SK-N-MC (cell line): ENCODE data around the gene PGM1.

Source experiments
- EZH2 ChIP-seq: fragments of 200-600 bp; sonication (generic); IDR thresholded peaks from one replicate; pipeline ENCODE4 v1.6.1; 2017; ENCODE audit warnings: antibody characterized with exemption
- FOXP2 ChIP-seq: optimal IDR thresholded peaks from 2 replicates; pipeline ENCODE3; 2011; ENCODE audit warnings: mild to moderate bottlenecking, moderate library complexity; ENCODE audit not compliant: insufficient read depth; ENCODE audit errors: extremely low read length, control extremely low read depth
- POLR2AphosphoS5 ChIP-seq: IDR thresholded peaks from 2 replicates; pipeline ENCODE4 v1.6.1; 2012; ENCODE audit warnings: mild to moderate bottlenecking, low read depth, low read length, borderline replicate concordance

DNA sequence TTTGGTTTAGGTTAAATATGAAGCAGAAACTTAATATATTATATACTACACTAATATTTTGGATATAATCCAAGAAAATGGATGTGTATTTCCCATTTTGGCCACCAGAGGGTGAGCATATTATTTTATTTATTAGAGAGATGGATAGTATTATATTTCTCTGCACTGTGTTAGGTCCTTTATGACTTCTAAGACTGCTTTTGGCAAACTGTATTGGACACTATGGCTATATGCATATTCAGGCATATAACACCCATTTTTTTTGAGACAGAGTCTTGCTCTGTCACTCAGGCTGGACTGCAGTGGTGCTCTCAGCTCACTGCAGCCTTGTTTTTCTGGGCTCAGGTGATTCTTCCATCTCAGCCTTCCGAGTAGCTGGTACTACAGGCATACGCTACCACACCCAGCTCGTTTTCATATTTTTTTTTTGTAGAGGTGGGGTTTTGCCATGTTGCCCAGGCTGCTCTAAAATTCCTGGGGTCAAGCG is 17.8 kb upstream of the PGM1 start:
- TF ChIP-seq POLR2AphosphoS5 (no peak), EZH2 (no peak), FOXP2 (no peak)
